ENCODE data around the gene ZNF761.
"Not testable (repeated sequence)": the region's sequence is repeated elsewhere in the genome, so short reads cannot be mapped to it uniquely, and the experiment has no call there.

Gene ZNF761

DNA sequence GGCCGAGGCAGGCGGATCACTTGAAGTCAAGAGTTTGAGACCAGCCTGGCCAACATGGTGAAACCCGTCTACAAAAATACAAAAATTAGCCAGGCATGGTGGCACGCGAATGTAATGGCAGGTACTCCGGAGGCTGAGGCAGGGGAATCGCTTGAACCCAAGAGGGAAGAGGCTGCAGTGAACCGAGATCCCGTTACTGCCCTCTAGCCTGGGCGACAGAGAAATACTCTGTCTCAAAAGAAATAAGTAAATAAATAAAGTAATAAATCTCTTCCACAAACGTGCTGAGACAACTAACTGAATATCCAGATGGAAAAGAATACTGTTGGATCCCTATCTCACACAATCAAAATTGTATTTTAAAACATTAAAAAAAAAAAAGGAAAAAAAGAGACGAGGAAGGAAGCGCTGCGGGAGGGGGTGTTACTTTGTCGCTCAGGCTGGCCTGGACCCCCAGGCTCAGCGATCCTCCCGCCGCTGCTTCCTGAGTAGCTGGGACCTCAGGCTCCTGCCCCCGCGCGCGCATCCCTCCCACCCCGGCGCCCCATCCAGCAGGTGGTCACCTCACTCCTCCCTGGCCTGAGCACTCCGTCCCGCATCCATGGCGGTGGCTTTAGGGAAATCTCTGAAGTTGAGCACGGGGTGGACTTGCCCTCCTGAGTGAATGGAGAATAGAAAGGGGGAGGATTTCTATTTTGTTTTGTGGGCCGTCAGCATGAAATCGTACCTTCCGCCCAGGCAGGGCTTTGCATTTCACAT lies 35.1 kb downstream of the ZNF761 start:
- TF ChIP-seq TAF1 (IDR thresholded peaks at IDR 0.05; ENCODE audit: borderline replicate concordance, low read depth, low read length), result no peak
- no peak for FAIRE-seq
- DNase-seq (ENCODE audit: insufficient read length), result no peak

DNA sequence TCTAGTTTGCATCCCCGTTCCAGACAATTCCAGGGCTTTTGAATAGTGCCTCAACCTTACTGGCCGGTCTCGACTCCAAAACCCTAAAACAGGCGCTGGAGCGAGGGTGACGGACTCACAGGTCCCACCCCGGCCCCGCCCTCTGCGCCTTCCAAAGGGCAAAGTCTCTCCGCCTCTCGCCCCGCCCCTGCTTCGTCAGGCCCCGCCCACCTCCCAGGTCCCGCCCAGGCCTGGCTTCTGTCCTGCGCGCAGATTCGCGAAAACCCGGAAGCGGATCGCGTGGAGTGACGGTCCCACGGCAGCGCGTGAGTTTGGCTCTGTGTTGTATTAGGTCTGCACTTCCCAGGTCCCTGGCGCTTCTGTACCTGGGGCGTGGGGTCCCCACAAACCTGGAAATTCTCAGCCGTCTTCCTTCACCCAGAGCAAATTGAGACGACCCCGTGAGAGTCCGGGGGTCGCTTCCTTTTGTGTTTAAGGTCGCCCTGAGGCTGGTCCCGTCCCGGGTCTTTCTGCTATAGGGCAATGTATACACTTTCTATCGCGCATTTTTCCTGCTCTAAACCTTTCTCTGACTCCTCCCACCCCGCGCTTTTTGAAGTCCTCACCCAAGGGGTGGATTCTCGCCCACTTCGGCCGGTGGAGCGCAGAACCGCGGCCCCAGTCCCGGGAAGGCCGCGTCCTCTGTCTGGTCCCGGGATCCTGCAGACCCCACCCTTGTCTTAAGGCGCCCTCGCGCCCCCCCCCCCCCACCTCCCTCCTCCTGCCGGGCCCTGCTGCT lies 35.9 kb downstream of the ZNF761 start, which contains the start of gene ZNF813:
Gene ZNF813, plus strand, starts transcription at position 249 of the 778 bp plus-strand sequence. CDS start 16,090 bp downstream, outside the sequence.
- DNase-seq (ENCODE audit: insufficient read length), result peak; percentile 74
- TF ChIP-seq TAF1 (IDR thresholded peaks at IDR 0.05; ENCODE audit: borderline replicate concordance, low read depth, low read length), result 0 out of 2 replicates have a peak, but pooled peaks have one; percentile 34
- no peak for TF ChIP-seq POLR2AphosphoS5 (IDR thresholded peaks at IDR 0.05; ENCODE audit: low read depth, low read length)
- TF ChIP-seq POLR2A (IDR thresholded peaks at IDR 0.05; ENCODE audit: low read depth, low read length), result peak; percentile 66; the same call in 1 of the 2 replicates
- peak; percentile 86 for FAIRE-seq

- FAIRE-seq; DNase-seq (ENCODE audit: insufficient read length): not testable (repeated sequence)
These were observed 36.8 kb downstream of the ZNF761 start for GRCh38 chr19:53468628-53469027.

DNA sequence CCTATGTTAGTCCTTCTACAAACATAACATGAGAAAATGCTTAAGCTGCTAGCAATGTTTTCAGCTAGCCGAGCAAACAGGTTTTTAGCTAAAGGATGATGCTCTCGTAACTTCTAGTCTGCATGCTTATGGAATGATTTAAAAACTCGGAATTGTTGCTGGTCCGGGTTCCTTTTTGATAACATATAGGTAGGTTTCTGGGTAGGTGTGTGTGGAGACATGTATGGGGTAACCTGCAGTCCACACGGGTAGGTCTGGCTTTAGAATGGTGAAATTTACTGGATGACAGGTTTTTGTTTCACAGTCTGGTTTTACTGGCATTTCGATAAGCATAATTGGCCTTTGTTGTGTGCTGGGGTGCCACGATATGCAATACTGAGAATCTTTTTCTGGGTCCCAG lies 40.1 kb downstream of the ZNF761 start:
- DNase-seq (ENCODE audit: insufficient read length) (no peak), FAIRE-seq (no peak)
- TF ChIP-seq POLR2A (IDR thresholded peaks at IDR 0.05; ENCODE audit: low read depth, low read length) (no peak), POLR2AphosphoS5 (IDR thresholded peaks at IDR 0.05; ENCODE audit: low read depth, low read length) (no peak), TAF1 (IDR thresholded peaks at IDR 0.05; ENCODE audit: borderline replicate concordance, low read depth, low read length) (no peak)

GRCh38 chr19:53474832-53475231 lies 43.0 kb downstream of the ZNF761 start:
- not testable (repeated sequence) for FAIRE-seq; DNase-seq (ENCODE audit: insufficient read length)

- DNase-seq (ENCODE audit: insufficient read length), result not testable (repeated sequence)
These were observed 43.7 kb downstream of the ZNF761 start for GRCh38 chr19:53475470-53475869.

GRCh38 chr19:53483751-53484150 lies 52.0 kb downstream of the ZNF761 start:
- not testable (repeated sequence) for DNase-seq (ENCODE audit: insufficient read length); FAIRE-seq

More at GRCh38 chr19:53475470-53475869, 43.7 kb downstream of the ZNF761 start:
- FAIRE-seq, result not testable (repeated sequence)

DNA sequence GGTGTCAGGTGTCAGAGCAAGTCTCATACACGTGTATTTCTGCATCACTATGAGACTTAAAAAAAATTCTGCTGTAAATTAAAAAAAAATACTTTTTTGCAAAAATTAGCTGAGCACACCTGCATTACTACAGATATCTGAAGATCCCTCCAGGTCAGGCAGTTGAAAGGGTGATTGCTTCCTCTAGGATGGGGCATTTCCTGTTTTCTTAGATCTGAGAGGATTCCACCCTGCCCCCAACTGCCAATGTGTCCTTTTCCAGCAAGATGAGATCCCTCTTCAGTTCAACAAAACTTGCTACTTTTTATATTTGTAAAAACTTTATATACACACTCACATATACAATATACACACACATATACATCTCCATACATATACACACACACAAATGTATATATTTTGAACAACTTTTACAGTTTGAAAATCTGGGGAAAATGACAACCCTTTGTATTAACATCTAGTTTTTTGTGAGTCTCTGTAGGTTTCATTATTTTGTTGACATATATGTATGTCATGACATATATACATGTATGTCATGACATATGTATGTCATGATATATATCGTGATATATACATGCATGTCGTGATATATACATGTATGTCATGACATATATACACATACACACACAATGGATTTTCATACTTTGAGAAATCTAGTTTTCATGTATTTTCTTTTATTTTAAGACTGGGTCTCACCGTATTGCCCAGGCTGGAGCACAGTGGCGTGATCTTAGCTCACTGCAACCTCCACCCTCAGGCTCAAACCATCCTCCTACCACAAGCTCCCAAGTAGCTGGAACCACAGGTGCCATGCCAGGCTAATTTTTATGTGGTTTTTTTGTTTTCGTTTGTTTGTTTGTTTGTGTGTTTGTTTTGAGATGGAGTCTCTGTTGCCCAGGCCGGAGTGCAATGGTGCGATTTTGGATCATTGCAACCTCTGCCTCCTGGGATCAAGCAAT lies 53.5 kb downstream of the ZNF761 start:
- FAIRE-seq (no peak), DNase-seq (ENCODE audit: insufficient read length) (no peak)
- TF ChIP-seq POLR2AphosphoS5 (IDR thresholded peaks at IDR 0.05; ENCODE audit: low read depth, low read length) (no peak), TAF1 (IDR thresholded peaks at IDR 0.05; ENCODE audit: borderline replicate concordance, low read depth, low read length) (no peak), POLR2A (IDR thresholded peaks at IDR 0.05; ENCODE audit: low read depth, low read length) (no peak)

DNA sequence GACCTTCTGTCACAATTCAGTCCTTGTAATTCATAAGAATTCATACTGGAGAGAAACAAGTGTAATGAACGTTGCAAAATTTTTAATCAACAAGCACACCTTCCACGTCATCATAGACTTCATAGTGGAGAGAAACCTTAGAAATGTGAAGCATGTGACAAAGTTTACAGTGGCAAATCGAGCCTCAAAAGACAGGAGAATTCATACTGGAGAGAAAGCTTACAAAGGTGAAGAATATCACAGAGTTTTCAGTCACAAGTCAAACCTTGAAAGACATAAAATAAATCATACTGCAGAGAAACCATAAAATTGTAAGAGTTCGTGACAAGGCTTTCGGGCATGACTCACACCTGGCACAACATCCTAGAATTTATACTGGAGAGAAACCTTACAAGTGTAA lies 60.4 kb downstream of the ZNF761 start:
- FAIRE-seq (no peak), DNase-seq (ENCODE audit: insufficient read length) (no peak)
- TF ChIP-seq POLR2AphosphoS5 (IDR thresholded peaks at IDR 0.05; ENCODE audit: low read depth, low read length), result no peak

DNA sequence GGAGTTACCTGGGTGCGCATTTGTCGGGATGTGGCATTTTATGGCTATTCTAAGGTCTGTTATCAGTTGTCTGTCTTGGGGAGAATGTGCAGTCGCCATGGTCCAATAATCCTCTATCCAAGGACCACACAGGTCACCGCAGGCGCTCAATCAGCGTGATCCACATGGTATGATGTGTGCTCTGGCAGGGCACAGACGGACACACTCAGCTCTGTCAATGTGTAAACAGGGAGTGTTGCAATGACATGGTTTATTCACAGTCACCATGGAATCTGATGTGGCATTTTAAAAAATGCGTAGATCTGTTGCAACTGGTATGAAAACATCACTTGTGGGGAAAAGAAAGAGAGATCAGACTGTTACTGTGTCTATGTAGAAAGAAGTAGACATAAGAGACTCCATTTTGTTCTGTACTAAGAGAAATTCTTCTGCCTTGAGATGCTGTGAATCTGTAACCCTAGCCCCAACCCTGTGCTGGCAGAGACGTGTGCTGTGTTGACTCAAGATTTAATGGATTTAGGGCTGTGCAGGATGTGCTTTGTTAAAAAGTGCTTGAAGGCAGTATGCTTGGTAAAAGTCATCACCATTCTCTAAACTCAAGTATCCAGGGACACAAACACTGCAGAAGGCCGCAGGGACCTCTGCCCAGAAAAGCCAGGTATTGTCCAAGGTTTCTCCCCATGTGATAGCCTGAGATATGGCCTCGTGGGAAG lies 65.7 kb downstream of the ZNF761 start:
- not testable (repeated sequence) for DNase-seq (ENCODE audit: insufficient read length); FAIRE-seq

DNA sequence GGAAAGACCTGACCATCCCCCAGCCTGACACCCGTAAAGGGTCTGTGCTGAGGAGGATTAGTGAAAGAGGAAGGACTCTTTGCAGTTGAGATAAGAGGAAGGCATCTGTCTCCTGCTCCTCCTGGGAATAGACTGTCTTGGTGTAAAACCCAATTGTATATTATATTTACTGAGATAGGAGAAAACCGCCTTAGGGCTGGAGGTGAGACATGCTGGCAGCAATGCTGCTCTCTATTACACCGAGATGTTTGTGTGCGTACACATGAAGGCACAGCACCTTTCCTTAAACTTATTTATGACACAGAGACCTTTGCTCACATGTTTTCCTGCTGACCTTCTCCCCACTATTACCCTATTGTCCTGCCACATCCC lies 66.2 kb downstream of the ZNF761 start:
- FAIRE-seq; DNase-seq (ENCODE audit: insufficient read length): not testable (repeated sequence)

DNA sequence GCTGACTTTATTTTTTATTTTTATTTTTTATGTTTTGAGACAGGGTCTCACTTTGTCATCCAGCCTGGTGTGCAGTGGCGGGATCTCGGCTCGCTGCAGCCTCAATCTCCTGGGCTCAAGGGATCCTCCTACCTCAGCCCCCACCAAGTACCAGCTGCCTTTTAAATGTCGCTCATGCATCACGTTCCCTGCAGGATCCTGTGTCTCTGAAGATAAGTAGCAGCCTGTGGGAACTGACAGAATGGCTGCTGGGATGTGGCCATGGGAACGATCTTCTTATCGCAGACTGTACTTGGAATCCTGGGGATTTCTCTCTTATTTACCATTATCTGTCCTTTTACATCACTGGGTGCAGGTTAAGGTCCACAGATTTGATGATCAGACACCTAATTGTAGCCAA lies 71.4 kb downstream of the ZNF761 start:
- not testable (repeated sequence) for FAIRE-seq; DNase-seq (ENCODE audit: insufficient read length)

GRCh38 chr19:53503671-53504364 lies 72.0 kb downstream of the ZNF761 start:
- DNase-seq (ENCODE audit: insufficient read length); FAIRE-seq: not testable (repeated sequence)

GRCh38 chr19:53504365-53504703 lies 72.5 kb downstream of the ZNF761 start:
- DNase-seq (ENCODE audit: insufficient read length); FAIRE-seq: not testable (repeated sequence)
